Muscle layer of duodenum (tissue), 2 donors: ENCODE measurements around the gene PEA15.
A peak's percentile ranks its signal among the peaks of the same experiment; 100 is the strongest.

Experiments used
- H3K27ac ChIP-seq: one replicate; pipeline ENCODE4 v1.7.0; 2013; ENCODE audit warnings: mild to moderate bottlenecking, low read length
- H3K27me3 ChIP-seq: one replicate; pipeline ENCODE4 v1.7.0; 2013; ENCODE audit warnings: low read depth, mild to moderate bottlenecking, control low read depth, low read length
- H3K36me3 ChIP-seq, 2 donors: one replicate each; pipeline ENCODE4 v1.7.0; 2013; ENCODE audit warnings: low read length in 2 of 2, control low read depth in 1 of 2, mild to moderate bottlenecking in 1 of 2; ENCODE audit not compliant: insufficient read depth in 2 of 2, control insufficient read depth in 1 of 2
- H3K4me1 ChIP-seq, 2 donors: one replicate each; pipeline ENCODE4 v1.7.0; 2013; ENCODE audit warnings: low read length in 2 of 2, mild to moderate bottlenecking in 2 of 2, control low read depth in 1 of 2, moderate library complexity in 1 of 2; ENCODE audit not compliant: insufficient read depth in 2 of 2, control insufficient read depth in 1 of 2
- H3K4me3 ChIP-seq, 2 donors: one replicate each; pipeline ENCODE4 v1.7.0; 2013; ENCODE audit warnings: low read length in 2 of 2, low read depth in 1 of 2, mild to moderate bottlenecking in 1 of 2
- H3K9me3 ChIP-seq, 2 donors: one replicate each; pipeline ENCODE4 v1.7.0; 2013; ENCODE audit warnings: low read length in 2 of 2, control low read depth in 1 of 2, mild to moderate bottlenecking in 1 of 2; ENCODE audit not compliant: control insufficient read depth in 1 of 2
- donor health status: healthy.

Gene PEA15

DNA sequence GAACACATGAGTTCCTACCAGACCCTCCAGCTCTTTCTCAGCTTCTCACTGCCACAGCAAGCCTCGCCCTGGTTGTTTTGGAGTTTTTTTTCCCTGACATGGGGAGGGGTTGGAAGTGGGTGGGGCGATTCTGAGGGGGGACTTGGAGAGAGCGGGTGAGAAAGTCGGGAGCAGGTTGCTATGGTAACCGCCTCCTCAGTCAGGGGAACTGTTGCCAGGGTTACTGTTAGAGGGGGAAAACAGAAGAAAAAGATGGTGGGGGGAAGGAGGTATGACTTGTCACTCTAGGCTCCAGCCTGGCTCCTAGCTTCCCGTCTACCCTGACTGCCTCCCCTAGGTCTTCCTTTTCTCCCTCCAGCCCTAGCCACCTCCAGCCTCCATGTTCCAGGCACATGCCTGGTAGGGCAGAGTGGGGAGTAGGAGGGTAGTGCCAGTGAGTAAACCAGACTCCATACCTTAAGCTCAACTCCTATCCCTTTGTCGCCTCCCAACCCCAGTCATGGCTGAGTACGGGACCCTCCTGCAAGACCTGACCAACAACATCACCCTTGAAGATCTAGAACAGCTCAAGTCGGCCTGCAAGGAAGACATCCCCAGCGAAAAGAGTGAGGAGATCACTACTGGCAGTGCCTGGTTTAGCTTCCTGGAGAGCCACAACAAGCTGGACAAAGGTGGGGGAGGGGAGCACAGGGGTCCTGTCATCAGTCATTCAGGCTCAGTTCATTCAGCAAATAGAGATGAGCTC lies 6.0 kb downstream of the PEA15 start:
- Histone ChIP-seq H3K4me3 (no peak overlapping the region), H3K27ac (no peak overlapping the region), H3K36me3 (peaks cover 49 to 53% of the 10 kb centered on the region in 2 donors), H3K4me1 (peaks cover 25 to 47% of the 10 kb centered on the region in 2 donors), H3K27me3 (no peaks in the 10 kb centered on the region), H3K9me3 (no peaks in the 10 kb centered on the region)

- H3K9me3 ChIP-seq, result no peaks in the 10 kb centered on the region
- H3K27ac ChIP-seq, result no peak overlapping the region
- H3K4me3 ChIP-seq, result no peak overlapping the region
- H3K36me3 ChIP-seq, result peaks cover 62 to 74% of the 10 kb centered on the region in 2 donors
- no peaks in the 10 kb centered on the region for H3K27me3 ChIP-seq
- peaks cover 14 to 46% of the 10 kb centered on the region in 2 donors for H3K4me1 ChIP-seq
Measured at GRCh38 chr1:160214481-160215140, 9.4 kb downstream of the PEA15 start.

DNA sequence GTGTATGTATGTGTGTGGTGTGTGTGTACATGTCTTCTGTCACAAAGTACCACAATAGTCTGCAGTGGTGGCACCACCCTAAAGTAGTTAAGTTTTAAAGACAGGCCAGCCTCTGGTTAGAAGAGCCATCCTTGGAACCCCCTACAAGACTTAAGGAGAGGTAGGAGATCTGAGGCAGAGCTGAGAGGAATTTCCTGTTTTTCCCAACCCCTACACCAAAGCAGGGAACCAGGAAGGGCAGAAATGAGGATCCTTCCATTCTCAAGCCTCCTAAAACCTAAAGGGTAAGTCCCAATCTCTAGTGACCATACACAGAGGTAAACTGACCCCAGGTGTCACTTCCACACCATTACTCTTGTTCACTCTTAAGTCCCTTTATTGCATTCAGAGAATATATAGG lies 11.1 kb downstream of the PEA15 start:
- no peak overlapping the region for H3K4me3 ChIP-seq
- H3K27ac ChIP-seq, result no peak overlapping the region
- H3K9me3 ChIP-seq, result no peaks in the 10 kb centered on the region
- H3K27me3 ChIP-seq, result no peaks in the 10 kb centered on the region
- peaks cover 75 to 76% of the 10 kb centered on the region in 2 donors for H3K36me3 ChIP-seq
- peaks cover 6 to 38% of the 10 kb centered on the region in 2 donors for H3K4me1 ChIP-seq

- Histone ChIP-seq H3K4me3 (no peak overlapping the region), H3K27ac (peak overlapping the region; percentile 35), H3K9me3 (no peaks in the 10 kb centered on the region), H3K27me3 (no peaks in the 10 kb centered on the region), H3K4me1 (peaks cover 6 to 38% of the 10 kb centered on the region in 2 donors), H3K36me3 (peaks cover 76% of the 10 kb centered on the region in 2 donors)
Measured at GRCh38 chr1:160217481-160218051, 12.4 kb downstream of the PEA15 start.

DNA sequence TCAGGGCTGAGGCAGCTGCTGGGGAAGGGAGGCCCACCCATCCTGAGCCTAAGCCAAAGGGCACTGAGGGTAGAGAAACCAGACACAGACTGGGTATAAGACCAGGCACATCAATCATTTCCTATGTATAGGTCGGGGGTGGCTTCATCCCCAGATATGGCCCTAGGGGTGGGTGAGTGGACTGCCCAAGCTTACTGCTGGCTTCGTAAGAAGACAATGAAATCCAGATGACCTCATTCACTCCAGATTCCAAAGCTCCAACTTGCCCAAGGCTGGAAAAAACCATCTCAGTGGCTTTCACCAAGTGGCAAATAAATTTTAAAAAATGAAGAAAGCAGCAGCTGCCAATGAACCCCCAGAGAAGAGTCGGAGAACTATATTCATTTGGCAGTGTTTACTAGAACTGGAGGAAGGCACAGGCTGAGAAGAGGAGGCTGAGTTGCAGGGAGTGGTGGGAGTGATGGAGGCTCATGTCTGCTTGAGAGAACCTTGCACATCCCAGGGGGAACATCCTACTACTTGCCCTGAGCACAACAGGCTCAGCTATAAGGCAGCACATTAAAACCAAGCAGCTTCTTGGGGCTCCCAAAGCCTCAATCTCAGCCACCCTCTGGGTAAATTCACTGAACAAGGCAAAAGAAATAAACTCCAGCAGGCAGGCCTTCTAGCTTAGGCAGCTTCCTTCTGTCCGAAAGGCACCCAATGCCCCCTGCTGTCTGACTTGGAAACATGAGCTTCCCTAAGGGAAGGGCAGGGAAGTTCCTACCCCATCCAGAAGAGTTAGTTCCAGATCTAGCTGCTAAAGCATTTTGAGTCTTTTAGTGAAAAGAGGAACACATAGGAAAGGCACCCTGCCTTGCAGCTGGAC lies 14.1 kb downstream of the PEA15 start:
- no peaks in the 10 kb centered on the region for H3K9me3 ChIP-seq
- peaks cover 6 to 38% of the 10 kb centered on the region in 2 donors for H3K4me1 ChIP-seq
- no peaks in the 10 kb centered on the region for H3K27me3 ChIP-seq
- peak overlapping the region; percentile 56 for H3K27ac ChIP-seq
- no peak overlapping the region for H3K4me3 ChIP-seq
- peaks cover 76 to 77% of the 10 kb centered on the region in 2 donors for H3K36me3 ChIP-seq

- H3K9me3 ChIP-seq, result no peaks in the 10 kb centered on the region
- H3K4me3 ChIP-seq, result no peak overlapping the region
- H3K27ac ChIP-seq, result peak overlapping the region; percentile 56
- H3K4me1 ChIP-seq, result peaks cover 6 to 38% of the 10 kb centered on the region in 2 donors
- H3K36me3 ChIP-seq, result peaks cover 76 to 77% of the 10 kb centered on the region in 2 donors
- no peaks in the 10 kb centered on the region for H3K27me3 ChIP-seq
Measured at GRCh38 chr1:160220301-160220700, 15.1 kb downstream of the PEA15 start.

DNA sequence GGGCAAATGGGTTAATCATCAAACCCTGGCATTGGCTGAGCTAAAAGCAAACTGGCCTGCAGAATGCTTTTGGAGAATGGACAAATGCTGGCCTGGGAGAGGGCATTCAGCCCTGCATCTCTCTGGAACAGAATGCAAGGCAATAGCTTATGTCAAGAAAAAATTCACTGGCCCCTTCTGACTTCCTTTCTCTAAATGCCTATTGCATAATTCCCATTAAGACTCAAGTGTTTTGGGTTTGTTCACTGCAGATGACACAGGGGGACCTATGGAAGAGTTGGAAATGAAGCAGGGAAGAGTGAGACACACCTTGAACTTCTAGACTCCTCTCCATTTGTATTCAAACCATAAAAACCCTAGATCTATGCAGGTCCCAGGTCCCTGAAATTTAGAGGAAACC lies 15.9 kb downstream of the PEA15 start:
- H3K36me3 ChIP-seq, result peaks cover 75 to 76% of the 10 kb centered on the region in 2 donors
- no peak overlapping the region for H3K4me3 ChIP-seq
- no peaks in the 10 kb centered on the region for H3K9me3 ChIP-seq
- peaks cover 6 to 38% of the 10 kb centered on the region in 2 donors for H3K4me1 ChIP-seq
- no peak overlapping the region for H3K27ac ChIP-seq
- H3K27me3 ChIP-seq, result no peaks in the 10 kb centered on the region

DNA sequence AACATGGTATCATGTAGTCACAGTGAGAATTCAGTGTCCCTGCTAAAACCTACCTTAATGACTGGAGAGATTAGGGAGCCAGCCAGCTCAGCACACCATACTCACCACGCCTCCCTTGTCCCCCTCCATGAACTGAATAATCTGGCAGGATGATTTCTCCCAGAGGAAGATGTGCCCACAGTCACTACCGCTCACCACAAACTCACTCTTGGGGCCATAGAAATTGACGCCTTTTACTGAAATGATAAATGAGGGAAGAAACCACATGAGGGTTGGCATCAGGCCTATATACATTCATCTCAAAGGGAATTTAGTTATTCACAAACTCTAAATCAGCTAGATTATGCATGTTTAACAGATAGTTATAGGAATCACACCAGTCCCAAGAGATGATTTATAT lies 17.4 kb downstream of the PEA15 start:
- peaks cover 83 to 87% of the 10 kb centered on the region in 2 donors for H3K36me3 ChIP-seq
- H3K27ac ChIP-seq, result no peak overlapping the region
- no peaks in the 10 kb centered on the region for H3K27me3 ChIP-seq

DNA sequence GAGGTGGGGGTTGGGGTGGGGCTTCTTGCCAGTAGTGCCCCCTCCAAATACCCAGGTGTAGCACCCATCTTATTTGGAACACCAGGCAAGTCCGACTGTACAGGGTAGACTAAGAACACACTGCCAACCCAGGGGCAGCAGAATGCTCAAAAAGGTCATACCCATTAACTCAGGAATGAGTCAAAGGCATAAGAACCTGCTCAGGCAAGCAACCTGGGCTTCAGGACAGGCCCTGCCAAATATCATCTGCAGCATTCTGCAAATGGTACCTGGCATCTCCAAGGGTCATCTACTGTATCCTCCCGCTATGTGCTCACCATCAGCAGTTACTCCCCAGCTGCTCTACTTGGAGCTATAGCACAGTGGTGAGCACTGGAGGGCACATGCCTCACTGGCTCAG lies 19.4 kb downstream of the PEA15 start:
- H3K9me3 ChIP-seq, result no peaks in the 10 kb centered on the region
- peaks cover 77 to 94% of the 10 kb centered on the region in 2 donors for H3K36me3 ChIP-seq
- H3K4me3 ChIP-seq, result no peak overlapping the region
- no peaks in the 10 kb centered on the region for H3K27me3 ChIP-seq
- H3K27ac ChIP-seq, result no peak overlapping the region
- peaks cover 0 to 8% of the 10 kb centered on the region in 2 donors for H3K4me1 ChIP-seq

More for the DNA sequence above, 17.4 kb downstream of the PEA15 start:
- H3K9me3 ChIP-seq, result no peaks in the 10 kb centered on the region
- no peak overlapping the region for H3K4me3 ChIP-seq
- peaks cover 6 to 28% of the 10 kb centered on the region in 2 donors for H3K4me1 ChIP-seq

- H3K27ac ChIP-seq, result no peak overlapping the region
- H3K4me1 ChIP-seq, result peaks cover 0 to 3% of the 10 kb centered on the region in 2 donors
- no peaks in the 10 kb centered on the region for H3K27me3 ChIP-seq
- H3K36me3 ChIP-seq, result peaks cover 81 to 97% of the 10 kb centered on the region in 2 donors
- no peak overlapping the region for H3K4me3 ChIP-seq
- H3K9me3 ChIP-seq, result no peaks in the 10 kb centered on the region
Measured at GRCh38 chr1:160225345-160225744, 20.2 kb downstream of the PEA15 start.

GRCh38 chr1:160226623-160227022 lies 21.4 kb downstream of the PEA15 start:
- Histone ChIP-seq H3K27me3 (no peaks in the 10 kb centered on the region), H3K36me3 (peaks cover 86 to 94% of the 10 kb centered on the region in 2 donors), H3K9me3 (no peaks in the 10 kb centered on the region), H3K4me1 (no peaks in the 10 kb centered on the region), H3K27ac (no peak overlapping the region), H3K4me3 (no peak overlapping the region)
